ENCODE results near the gene IP6K3. TPM values are rescaled to one million over a fixed set of nuclear protein-coding genes. Genes with fewer than 3 reads are reported as not detected.

Gene IP6K3
- polyA plus RNA-seq, 1 donor: 1.0 TPM

DNA sequence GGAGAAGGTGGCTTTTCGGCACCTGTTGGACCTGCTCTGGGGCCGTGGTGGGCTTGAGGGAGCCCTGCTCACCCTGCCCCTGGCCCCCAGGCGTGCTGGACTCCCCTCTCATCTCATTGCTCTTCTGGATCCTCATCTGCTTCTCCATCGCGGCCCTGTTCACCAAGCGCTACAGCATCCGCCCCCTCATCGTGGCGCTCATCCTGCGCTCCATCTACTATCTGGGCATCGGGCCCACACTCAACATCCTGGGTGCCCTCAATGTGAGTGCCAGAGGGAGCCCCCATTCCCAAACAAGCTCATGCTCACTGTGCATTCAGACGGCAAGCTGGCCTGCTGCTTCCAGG is 57.6 kb downstream of the IP6K3 start:
- DNase-seq: no peak

DNA sequence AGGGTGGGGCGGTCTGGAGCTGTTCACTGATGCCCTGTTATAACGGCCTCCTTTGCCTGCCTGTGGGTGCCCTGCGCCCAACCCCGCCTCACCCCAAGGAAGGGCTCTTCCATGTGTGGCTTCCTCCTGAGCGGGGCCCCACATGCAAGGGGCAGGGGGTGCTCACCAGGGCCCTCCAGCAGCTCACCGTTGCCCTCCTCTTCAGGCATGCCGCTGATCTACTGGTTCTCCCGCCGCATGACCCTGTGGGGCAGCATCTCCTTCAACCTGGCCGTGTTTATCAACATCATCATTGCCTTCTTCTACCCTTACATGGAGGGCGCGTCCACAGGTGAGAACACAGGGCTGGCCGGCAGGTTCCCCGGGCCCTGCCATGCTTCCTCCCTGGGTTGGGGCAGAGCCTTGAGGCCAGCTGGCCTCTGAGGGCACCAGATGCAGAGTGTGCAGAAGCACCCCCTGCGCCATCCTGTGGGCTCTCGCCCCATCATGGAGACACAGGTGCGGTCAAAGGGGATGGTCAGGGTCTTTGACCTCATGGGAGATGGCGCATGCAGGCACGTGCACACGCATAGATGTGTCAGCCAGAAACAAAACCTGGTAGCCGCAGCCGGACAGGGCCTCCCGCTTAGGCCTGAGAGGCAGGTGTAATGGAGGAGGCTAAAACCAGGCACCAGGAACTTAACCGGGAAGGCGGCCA is 58.1 kb downstream of the IP6K3 start:
- DNase-seq: no peak

DNA sequence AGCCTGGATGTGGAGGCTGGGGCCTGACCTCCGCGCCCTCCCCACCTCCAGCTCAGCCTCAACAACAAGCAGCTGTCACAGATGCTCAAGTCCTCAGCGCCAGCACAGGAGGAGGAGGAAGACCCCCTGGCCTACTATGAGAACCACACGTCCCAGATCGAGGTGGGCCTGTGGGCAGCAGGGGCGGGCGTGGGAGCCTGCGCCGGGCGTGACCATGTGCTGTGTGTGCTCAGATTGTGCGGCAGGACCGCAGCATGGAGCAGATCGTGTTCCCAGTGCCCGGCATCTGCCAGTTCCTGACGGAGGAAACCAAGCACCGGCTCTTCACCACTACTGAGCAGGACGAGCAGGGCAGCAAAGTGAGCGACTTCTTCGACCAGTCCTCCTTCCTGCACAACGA is 58.7 kb downstream of the IP6K3 start:
- no peak for DNase-seq

DNA sequence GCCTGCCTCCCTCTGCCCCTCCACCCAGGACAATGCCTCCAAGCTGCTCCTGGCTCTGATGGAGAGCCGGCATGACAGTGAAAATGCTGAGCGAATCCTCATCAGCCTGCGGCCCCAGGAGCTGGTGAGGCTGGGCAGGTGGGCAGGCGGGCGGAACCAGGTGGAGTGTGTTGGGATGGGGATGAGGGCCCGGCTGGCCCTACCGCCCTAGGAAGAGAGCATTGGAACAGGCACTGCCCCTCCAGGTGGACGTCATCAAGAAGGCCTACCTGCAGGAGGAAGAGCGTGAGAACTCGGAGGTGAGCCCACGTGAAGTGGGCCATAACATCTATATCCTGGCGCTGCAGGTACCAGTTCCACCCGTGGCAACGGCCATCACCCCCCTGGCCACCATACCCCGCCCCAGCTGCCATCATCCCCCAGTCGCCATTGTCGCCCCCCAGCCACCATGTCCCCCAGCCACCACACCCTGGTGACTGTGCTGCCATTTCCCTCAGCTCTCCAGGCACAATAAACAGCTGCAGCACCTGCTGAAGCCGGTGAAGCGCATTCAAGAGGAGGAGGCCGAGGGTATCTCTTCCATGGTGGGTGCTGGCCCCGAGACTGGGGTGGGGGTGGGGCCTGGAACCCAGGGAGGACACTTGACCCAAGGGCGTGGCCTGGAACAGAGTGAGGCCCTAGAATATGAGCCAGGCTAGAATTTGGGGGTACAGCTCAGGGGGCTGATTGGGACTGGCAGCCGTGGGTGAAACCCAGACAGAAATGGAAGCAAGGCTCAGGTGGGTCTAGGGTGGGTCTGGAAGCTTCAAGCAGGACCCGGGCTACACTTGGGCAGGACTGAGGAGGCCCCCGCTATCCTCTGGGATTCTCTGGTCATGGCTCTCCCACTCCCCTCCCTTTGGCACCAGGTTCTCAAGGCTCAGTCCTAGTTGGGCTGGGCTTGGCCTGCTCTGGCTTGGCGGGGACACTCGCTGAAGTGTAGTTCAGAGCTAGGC is 59.4 kb downstream of the IP6K3 start:
- no peak for DNase-seq

DNA sequence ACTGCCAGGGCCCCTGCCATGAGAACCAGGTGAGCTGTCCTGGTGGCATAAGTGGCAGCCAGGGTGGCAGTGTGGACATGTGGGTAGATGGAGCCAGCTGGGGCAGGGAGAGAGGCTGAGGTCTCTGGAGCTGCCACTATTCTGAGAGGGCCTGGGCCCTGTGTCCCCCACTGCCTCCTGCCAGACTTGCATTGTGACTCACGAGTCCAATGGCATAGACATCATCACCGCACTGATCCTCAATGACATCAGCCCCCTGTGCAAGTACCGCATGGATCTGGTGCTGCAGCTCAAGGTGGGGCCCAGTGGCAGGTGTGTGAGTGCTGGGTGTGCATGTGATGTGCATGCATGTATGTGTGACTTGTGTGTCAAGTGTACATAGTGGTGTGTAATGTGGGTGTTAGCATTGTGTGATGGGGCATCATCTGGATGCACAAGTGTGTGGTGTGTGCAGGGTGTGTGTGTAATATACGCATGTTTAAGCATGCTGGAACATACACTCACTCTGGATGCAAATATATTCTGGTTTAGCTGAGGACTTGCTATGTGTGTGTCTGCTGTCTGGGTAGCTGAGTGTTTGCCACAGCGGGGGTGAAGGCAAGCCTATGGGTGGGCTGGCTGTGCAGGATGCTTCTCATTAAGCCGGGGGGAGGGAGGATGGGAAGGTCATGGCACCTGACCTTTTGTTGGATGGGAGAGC is 60.3 kb downstream of the IP6K3 start:
- no peak for DNase-seq

DNA sequence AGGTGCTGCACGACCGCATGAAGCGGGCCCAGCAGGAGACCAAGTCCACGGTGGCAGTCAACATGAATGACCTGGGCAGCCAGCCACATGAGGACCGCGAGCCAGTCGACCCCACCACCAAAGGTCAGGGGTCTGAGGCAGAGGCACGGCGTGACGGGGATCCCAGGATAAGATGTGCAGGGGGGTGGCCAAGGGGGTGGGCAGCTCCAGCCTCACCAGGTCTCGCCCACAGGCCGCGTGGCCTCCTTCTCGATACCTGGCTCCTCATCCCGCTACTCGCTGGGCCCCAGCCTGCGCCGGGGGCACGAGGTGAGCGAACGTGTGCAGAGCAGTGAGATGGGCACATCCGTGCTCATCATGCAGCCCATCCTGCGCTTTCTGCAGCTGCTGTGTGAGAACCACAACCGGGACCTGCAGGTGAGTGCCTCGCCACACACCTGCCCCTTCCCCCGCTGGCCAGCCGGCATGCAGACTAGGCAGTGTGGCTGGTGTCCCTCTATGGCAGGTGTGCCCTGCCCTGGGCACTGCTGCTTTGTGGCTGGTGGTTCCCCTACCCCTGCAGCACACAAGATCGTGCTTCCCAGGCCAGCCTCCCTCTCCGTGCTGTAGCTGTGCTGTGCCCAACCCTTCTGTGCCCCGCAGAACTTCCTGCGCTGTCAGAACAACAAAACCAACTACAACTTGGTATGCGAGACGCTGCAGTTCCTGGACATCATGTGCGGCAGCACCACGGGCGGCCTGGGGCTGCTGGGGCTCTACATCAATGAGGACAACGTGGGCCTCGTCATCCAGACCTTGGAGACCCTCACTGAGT is 61.1 kb downstream of the IP6K3 start:
- no peak for DNase-seq

DNA sequence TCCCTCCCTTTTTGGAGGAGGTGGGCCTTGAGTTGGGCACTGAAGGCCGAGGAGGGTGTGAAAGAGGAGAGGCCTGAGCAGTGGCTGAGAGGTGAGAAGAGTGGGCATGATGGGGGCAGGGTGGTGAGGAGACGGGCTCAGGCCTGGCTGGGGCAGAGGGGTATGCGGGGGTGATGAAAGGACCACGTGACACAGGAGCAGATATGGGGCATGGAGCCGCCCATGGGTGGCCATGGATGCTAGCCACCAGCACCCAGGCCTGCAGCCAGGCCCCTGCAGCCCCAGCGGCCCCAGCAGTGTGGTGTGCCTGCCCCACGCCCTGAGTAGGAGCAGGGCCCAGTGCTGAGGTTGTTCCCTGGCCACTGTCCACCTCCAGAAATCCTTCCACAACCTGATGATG is 61.7 kb downstream of the IP6K3 start:
- DNase-seq: no peak

DNA sequence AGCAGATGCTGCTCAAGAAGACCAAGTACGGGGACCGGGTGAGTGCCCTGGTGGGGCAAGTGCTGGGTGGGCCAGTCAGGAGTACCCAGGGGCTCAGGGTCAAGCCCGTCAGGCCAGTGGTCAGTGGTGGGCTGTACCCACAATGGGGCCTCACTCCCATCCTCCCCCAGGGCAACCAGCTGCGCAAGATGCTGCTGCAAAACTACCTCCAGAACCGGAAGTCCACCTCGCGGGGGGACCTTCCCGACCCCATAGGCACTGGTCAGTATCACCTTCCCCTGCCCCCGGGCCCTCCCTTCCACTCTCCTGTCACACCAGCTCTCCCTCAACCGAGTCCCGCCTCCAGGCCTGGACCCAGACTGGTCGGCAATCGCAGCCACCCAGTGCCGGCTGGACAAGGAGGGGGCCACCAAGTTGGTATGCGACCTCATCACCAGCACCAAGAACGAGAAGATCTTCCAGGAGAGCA is 62.2 kb downstream of the IP6K3 start:
- no peak for DNase-seq

DNA sequence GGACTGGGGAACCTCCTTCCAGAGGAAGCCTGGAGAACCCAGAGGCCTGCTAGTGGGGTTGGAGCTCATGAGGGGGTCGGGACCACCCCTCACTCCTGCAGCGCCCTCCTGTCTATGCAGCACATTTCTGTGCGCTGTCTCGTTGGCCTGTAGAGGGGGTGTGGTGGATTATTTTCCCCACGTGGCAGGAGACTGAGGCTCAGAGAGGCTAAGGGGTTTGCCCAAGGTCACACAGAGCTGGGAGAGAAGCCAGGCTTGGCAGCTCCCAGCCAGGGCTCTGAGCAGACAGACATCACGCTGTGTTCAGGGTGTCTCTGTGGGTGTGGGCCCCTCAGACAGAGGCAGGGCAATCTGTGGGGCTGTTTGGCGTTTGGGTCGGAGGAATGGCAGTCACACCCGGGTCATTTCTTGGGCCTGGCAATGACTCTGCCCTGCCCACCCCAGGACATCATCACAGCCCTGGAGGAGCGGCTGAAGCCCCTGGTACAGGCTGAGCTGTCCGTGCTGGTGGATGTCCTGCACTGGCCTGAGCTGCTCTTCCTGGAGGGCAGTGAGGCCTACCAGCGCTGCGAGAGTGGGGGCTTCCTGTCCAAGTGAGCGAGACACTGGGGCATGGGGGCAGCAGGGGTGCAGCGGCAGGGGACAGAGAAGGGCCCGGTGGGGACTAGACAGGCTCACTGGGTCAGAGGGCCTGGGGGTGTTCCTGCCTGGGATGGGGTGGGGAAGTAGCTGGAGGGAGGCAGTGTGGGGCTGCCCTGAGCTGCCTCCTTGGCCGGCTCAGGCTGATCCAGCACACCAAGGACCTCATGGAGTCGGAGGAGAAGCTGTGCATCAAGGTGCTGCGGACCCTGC is 62.9 kb downstream of the IP6K3 start:
- no peak for DNase-seq

DNA sequence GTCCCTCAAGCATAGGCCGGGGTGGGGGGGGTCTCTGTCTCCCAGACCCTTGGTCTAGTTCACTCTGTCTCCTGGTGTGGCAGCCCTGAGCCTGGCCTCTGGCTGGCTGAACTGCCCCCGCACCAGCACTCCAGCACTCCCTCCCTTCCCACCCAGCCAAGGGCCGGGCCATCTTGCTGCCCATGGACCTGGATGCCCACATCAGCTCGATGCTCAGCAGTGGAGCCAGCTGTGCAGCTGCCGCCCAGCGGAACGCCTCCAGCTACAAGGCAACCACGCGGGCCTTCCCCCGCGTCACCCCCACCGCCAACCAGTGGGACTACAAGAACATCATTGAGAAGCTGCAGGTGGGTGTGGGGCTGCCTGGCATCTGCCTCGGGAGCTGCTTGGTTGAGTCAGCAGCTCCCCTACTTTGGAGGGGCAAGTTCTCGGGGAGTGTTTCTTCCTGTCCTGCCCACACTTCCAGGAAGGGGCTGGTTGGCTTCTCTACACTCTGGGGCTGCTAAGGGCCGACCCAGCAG is 63.6 kb downstream of the IP6K3 start:
- DNase-seq: no peak

DNA sequence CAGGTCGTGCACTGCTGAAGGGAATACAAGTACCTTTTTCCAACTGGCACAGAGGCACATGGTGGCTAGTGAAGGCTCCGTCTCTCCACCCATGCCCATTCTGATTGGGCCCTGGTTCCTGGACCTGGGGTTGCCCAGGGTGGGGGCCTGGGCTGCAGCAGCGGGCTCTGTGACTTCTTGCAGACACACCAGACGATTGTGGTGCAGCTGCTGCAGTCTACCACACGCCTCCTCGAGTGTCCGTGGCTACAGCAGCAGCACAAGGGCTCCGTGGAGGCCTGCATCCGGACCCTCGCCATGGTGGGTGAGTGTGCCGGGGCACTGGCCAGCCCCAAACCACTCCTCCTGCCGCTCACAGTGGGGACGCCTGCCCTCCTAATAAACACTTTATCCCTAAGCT is 64.4 kb downstream of the IP6K3 start:
- no peak for DNase-seq

DNA sequence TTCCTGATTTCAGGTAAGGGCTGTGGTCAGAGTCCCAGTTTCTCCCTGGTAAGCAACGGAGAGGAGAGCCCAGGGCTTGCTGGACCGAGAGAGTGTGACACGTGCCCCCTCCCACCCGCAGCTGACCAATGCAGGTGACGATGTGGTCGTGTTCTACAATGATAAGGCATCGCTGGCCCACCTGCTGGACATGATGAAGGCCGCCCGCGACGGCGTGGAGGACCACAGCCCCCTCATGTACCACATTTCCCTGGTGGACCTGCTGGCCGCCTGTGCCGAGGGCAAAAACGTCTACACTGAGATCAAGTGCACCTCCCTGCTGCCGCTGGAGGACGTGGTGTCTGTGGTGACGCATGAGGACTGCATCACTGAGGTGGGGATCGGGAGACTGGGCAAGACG is 66.9 kb downstream of the IP6K3 start:
- DNase-seq: no peak

DNA sequence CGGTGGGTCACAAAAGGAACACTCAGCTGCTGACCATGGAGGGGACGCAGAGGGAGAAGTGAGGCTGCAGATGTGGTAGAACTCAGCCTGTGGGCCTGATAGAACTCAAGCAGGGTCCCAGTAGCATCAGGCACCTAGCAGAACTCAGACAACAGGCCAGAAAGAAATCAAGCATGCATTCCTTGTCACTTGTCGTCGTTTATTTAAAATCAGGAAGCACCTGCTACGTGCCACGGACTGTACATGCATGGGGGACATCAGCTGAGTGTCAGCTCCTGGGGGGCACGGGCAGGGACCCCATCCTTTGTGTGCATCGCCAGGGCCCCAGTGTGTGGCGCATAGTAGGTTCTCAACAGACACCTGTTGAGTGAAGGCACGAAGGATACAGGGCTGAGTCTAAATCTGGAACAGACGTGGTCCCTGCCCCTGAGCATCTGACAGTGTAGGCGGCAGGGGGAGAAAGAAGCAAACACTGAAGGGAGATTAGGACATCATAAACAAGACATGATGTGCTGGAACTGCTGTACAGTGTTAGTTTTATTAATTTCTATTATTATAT is 67.7 kb downstream of the IP6K3 start:
- no peak for DNase-seq

DNA sequence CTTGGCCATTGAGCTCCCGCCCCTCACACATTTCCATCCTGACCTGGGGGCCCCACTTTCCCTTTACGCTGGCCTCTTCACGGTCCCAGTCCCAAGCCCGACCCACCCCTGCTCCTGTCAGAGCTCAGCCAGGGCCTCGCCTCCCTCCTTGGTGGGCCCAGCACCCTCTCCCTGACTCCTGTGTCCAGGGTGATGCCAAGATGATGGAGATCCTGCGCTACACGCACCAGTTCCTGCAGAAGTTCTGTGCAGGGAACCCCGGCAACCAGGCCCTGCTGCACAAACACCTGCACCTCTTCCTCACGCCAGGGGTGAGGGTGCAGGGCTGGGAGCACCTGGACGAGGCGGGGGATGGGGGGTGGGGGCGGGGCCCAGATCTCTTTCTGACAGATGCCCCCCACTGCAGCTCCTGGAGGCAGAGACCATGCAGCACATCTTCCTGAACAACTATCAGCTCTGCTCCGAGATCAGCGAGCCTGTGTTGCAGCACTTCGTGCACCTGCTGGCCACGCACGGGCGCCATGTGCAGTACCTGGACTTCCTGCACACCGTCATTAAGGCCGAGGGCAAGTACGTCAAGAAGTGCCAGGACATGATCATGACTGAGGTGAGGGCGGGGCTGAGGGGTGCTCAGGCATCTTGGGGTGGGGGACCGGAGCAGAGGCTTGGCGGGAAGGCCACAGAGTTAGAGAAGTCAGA is 68.3 kb downstream of the IP6K3 start:
- DNase-seq: no peak

DNA sequence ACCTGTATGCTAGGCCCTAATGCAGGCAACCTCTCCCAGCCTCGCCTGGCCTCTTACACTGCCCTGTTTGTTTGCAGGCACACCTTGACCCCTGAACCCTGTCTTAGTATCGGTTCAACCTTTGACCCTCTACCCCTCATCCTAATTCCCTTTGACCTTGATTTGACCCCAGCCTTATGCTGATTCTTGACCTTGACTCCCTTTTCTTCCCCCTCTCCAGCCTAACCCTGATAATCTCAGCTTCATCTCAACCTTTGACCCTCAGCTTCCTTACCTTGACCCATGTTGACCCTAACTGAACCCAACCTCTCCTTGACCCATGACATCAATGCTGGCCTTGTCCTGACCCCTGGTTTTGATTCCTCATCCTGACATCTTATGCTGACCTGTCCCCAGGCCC is 69.0 kb downstream of the IP6K3 start:
- DNase-seq: no peak

DNA sequence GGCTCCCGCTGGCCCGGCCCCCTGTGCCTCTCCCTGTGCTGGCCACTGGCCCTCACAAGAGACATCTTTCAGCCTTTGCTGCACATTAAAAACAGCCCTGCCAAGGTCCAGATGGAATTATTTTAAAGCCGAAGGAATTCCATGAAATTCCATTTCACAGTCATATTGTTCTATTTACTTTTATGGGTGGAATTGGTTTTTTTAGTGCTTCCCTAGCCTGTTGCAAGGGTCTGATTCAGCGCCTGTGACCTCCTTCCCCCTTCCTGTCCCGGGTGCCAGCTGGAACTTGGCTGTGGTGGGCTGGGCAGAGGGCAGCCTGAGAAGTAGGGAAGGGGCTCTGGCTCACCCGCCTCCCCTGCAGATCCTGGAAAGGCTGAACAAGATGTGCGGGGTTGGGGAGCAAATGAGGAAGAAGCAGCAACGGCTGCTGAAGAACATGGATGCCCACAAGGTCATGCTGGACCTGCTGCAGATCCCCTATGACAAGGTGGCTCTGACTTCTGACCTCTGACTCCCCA is 69.5 kb downstream of the IP6K3 start:
- no peak for DNase-seq

DNA sequence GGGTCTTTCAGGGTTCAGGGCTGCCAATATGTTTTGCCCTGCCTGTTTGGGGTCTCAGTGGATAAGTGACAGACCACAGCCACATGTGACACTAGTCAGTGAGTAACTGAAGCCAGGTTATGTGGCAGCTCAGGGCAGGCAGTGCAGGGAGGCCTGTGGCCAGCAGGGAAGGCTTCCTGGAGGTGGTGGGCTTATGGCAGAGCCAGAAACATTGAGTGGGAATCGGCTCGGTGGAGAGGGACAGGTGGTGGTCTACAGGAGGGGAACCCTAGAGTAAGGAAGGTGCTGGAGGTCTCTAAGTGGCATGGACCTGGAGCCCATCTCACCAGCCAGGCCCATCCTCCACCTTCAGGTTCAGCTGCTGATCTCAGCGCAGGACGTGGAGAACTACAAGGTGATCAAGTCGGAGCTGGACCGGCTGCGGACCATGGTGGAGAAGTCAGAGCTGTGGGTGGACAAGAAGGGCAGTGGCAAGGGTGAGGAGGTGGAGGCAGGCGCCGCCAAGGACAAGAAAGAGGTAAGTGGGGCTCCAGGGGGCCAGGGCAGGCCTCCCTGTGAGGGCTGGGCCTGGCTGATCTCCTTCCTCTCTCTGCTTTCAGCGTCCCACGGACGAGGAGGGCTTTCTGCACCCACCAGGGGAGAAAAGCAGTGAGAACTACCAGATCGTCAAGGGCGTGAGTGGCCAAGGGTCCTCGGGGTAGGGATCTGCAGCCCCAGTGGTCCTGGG is 70.1 kb downstream of the IP6K3 start:
- DNase-seq: no peak

DNA sequence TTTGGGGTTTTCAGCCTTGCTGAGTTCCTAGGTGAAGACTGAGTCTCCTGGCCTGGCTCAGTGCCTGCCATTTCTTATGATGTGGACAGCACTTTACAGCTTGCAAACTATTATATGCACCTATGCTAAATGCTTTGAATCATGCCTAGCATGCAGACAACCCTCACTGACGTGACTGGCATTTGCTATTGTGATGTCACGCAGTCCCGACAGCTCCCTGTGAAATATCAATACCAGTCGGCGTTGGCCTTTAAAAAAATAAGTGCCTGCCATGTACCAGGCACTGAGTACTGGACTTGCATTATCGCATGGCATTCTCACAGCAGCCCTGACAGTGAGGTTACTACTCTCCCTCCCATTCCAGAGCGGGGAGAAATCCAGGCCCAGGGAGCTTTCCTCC is 70.7 kb downstream of the IP6K3 start:
- no peak for DNase-seq

DNA sequence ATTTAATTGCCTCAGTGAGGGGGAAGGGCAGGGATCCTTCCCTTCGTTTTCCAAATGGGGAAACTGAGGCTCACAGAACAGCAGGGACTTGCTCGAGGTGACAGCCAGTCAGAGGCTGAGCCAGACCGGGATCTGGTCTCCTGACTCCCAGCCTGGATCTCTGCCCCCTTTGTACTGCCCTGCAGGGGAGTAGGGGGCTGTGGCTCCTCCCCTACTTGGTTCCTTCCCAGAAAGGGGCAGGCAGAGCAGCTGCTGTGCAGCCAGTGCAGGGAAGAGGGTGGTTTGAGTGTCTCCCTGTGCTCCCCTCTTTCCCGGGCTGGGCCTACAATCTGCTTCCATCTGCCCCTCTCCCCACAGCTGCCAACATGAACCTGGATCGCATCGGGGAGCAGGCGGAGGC is 72.9 kb downstream of the IP6K3 start:
- no peak for DNase-seq
